Heart left ventricle (tissue), 13 donors: ENCODE data around the gene OSMR.

Experiments
- POLR2A ChIP-seq, 2 donors: fragments of 450-650 bp; IDR thresholded peaks; one replicate each; pipeline ENCODE4 v1.6.1; 2017; ENCODE audit warnings: antibody characterized with exemption in 2 of 2, mild to moderate bottlenecking in 2 of 2, moderate library complexity in 2 of 2
- TF ChIP-seq, protein P1 (sequence below), 12 donors: fragments of 200-600 bp; sonication (generic) in 4 of 12; IDR thresholded peaks; one replicate each; pipeline versions ENCODE4 v1.5.0 to v1.8.0; 2018 to 2022; ENCODE audit warnings: antibody characterized with exemption in 12 of 12, mild to moderate bottlenecking in 5 of 12
- donor health status: ischemic (EF 13 %, LVEDD 7.1; RV severe dilation, severe dysfunction).
- donor health status: DM: no; HTN: yes; CAD: no.
- donor health status: DM: no; HTN: no; CAD: no.
- donor health status: ischemic (EF 25% LVEDD 6.9; RV normal size, moderate dysfunction).
- donor health status: ischemic (EF 25% LVEDD 5.7; RV mildly dilated, moderate dysfunction).
- donor health status: ischemic (EF 35%, LVEDD 5.7; RV mildly dilated, moderate dysfunction).
- donor health status: nonischemic (EF 11% LVEDD 7.7; RV severe dilation, severe dysfunction).
- donor health status: DM: yes; HTN: yes; CAD: no.
- donor health status: PGD.
- donor health status: ischemic (EF 29% LVEDD 5.4; RV normal size, mild dysfunction).
- donor health status: nonischemic (EF 23%, LVEDD 6.1; RV moderate dilation, normal function).

DNA sequence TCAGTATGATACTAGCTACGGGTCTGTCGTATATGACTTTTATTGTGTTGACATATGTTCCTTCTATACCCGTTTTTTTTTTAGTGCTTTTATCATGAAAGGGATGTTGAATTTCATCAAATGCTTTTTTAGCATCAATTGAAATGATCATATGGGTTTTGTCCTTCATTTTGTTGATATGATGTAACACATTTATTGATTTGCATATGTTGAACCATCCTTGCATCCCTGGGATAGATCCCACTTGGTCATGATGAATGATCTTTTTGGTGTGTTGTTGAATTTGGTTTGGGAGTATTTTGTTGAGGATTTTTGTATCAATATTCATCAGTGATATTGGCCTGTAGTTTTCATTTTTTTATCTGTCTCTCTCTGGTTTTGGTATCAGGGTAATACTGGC is 50.9 kb downstream of the OSMR start:
- TF ChIP-seq POLR2A (IDR thresholded peaks at IDR 0.05): no peak
- TF ChIP-seq, protein P1, sequence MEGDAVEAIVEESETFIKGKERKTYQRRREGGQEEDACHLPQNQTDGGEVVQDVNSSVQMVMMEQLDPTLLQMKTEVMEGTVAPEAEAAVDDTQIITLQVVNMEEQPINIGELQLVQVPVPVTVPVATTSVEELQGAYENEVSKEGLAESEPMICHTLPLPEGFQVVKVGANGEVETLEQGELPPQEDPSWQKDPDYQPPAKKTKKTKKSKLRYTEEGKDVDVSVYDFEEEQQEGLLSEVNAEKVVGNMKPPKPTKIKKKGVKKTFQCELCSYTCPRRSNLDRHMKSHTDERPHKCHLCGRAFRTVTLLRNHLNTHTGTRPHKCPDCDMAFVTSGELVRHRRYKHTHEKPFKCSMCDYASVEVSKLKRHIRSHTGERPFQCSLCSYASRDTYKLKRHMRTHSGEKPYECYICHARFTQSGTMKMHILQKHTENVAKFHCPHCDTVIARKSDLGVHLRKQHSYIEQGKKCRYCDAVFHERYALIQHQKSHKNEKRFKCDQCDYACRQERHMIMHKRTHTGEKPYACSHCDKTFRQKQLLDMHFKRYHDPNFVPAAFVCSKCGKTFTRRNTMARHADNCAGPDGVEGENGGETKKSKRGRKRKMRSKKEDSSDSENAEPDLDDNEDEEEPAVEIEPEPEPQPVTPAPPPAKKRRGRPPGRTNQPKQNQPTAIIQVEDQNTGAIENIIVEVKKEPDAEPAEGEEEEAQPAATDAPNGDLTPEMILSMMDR (IDR thresholded peaks at IDR 0.05): no peak
